NCI-H146 (cell line): ENCODE results near the gene NLK.
"Not testable (repeated sequence)": the region's sequence is repeated elsewhere in the genome, so short reads cannot be mapped to it uniquely, and the experiment has no call there.

Source experiments
- DNase-seq: peaks from one replicate; lab custom pipeline; 2025; lab: John Stamatoyannopoulos, UW

Gene NLK

GRCh38 chr17:28155405-28155804 is 112.9 kb downstream of the NLK start:
- DNase-seq = not testable (repeated sequence)

DNA sequence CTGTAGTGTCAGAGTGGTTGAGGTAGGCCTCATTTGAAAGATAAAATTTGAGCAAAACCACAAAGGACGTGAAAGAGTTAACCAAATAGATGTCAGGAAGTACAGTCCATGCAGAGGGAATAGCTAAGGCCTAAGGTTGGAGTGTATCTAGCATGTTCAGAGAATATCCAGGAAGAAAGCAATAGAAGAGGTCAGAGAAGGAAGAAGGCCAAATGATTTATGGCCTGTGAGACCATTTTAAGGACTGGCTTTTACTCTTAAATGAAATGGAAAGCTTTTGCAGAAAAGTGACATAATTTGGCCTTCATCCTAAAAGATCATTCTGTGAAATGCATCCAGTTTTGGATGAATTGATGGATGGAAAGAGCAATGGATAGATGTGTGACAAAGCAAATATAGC is 116.5 kb downstream of the NLK start:
- DNase-seq = no peak

DNA sequence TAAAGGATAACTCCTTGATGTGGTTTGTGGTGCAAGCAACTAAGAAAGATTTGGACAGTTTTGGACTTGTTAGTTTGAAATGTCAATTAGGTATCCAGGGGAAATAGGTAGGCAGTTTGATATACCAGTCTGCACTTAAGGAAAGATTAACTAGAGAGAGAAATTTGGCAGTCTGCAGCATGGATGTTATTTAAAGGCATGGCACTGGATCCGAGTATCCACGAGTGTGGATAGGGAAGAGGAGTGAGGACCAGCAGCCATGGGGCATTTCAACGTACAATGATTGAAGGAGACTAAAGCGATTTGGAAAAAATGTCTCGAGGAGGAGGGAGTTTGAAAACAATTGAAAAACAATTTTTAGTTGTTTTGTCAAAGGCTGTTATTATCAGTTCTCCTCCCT is 117.4 kb downstream of the NLK start:
- DNase-seq = no peak

- DNase-seq = no peak
Measured at GRCh38 chr17:28160610-28161009, 118.1 kb downstream of the NLK start.

- no peak for DNase-seq
Measured at GRCh38 chr17:28161311-28161710, 118.8 kb downstream of the NLK start.

- no peak for DNase-seq
Measured at GRCh38 chr17:28166478-28166877, 124.0 kb downstream of the NLK start.

- DNase-seq = no peak
Measured at GRCh38 chr17:28169621-28170349, 127.3 kb downstream of the NLK start.

DNA sequence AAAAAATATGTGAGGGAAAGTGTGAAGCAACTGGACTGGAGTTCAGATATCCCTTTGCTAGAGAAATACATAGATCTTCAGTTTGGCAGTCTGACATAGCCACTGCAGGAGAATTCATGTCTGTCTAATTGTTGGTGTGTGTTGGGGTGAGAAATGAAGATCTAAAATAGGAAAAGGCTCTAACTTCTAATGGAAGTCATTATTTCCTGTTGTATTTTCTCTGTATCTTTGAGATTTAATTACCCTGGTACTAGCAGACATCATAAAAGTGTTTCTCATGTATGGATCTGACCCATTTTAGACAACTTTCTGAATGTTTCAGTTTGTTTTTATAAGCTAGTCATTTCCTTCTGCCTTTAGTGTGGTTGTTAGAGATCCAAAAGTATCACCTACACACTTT is 128.3 kb downstream of the NLK start:
- no peak for DNase-seq

DNA sequence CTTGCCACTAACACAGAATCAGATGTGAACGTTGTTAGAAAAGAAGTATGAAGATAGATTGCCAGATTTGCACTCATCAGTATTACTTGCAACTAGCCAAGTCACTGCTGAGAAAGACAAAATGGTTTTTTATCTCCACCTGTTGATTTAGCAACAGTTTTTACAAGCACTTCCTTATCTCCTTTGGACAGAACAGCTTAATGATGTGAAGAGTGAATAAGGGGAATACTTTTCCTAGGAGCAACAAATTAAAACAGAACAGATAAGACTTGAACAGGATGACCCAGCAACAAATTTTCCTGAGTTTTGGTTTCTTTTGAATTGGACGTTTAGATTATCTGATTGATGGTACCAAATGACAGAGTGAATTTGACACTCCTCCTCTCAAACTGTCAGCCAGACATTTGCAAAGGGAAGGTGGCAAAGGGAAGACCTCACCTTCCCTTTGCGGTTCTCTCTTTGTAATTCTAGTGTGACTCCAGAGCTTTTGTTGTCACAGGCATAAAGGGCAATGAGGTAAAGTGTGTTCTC is 130.6 kb downstream of the NLK start:
- no peak for DNase-seq

GRCh38 chr17:28173801-28174200 is 131.3 kb downstream of the NLK start:
- DNase-seq = no peak

DNA sequence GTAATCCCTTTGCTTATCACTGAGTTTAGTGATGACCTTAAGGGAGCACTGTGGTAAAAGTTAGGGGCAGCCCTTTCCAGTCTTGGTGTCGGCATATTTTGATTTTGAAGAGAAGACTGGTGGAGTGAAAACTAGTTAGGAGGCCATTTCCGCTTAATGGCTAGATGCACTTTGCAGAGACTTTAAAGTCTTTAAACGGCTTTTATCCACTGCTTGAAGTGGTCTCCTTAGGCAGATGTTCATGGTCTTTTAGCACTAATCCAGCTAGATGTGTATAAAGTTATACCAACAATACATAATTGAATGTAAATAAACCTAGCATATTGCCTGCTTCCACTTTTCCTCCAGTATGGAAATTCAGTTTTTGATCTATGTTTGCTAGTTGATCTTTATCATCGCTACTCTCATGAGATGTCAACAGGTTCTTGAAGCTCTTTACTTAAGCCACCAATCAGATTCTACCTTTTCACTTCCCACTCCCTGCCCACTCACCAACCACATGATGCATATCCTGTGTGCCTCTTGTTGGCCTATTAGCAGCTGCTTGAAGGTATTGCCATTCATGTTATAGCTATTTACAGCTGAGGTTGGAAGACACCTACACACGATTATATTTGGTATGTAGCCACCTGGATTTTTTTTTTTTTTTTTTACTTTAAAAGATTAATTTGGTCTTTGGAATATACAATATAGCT is 132.0 kb downstream of the NLK start:
- no peak for DNase-seq

DNA sequence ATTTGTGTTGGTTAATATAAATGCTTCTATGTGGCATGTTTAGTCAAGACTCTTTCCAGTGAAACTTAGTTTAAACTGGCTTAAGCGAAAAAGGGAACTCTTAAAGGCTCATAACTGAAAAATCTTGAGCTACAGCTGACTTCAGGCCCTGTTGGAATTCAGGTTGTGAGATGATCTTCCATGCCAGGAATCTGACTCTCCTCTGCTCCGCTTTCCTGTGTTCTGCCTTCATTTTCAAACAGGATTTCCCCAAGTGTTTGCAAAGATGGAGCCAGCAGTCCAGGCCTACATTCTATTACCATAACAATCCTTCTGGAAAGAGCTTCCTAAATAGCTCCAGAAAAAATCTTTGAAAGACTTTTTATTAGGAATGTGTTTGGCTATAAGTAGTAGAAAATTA is 134.9 kb downstream of the NLK start:
- no peak for DNase-seq

DNA sequence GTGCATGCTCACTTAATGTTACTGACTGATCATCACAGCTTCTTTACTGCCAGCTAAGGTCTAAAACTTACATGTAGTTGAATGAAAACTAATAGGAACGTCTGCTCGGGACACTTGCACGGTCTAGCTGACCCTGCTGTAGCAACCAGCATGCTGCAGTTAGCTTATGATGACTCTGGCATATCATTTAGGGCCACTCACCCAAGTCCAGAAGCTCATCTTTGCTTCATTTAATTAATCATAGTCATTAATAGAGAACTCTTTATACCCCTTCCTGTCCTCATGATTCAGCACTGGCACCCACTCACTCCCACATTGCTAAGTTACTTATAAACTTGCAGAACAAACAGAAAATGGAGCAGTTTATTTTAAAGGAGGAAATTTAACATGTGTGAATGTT is 136.3 kb downstream of the NLK start:
- no peak for DNase-seq

DNA sequence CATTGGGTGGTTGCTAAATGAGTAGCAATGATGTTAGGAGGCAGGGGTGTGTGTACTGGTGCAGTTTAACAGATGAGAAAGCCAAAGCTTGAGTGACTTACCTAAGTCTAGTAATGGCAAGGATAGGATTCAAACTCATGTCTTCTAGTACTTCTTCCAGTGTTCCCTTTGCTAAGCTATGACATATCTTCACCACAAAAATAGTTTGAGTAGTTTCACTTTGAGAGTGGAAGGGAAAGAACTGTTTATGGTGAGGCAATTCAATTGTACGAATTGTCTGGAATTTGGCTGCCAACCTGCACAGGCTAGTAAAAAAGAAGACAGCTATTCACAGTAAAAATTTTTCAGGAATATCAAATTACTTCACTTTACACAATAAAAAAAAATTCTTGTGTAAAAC is 138.0 kb downstream of the NLK start:
- DNase-seq = no peak

- no peak for DNase-seq
Measured at GRCh38 chr17:28181568-28181967, 139.1 kb downstream of the NLK start.

GRCh38 chr17:28182559-28182958 is 140.1 kb downstream of the NLK start:
- no peak for DNase-seq

DNA sequence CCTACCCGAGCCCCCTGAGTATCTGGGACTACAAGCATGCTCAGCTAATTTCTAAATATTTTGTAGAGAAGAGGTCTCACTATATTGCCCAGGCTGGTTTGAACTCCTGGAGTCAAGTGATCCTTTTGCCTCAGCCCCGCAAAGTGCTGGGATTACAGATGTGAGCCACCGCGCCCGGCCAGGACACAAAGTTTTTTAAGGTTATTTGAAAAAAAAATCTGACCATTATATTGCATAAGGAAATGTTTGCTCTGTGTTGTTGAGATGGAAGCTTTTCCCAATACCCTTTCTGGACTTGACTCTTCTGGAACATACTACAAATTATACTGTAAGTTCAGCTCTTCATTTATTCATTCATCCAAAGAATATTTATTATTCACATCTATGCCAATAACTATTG is 143.2 kb downstream of the NLK start:
- no peak for DNase-seq

DNA sequence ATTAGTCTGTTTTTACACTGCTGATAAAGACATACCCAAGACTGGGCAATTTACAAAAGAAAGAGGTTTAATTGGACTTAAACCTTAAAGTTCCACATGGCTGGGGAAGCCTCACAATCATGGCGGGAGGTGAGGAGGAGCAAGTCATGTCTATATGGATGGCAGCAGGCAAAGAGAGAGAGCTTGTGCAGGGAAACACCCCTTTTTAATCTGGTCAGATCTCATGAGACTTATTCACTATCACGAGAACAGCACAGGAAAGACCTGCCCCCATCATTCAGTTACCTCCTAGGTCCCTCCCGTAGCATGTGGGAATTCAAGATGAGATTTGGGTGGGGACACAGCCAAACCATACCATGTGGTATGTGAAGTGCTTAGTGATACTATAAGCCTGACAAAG is 144.0 kb downstream of the NLK start:
- DNase-seq = not testable (repeated sequence)

DNA sequence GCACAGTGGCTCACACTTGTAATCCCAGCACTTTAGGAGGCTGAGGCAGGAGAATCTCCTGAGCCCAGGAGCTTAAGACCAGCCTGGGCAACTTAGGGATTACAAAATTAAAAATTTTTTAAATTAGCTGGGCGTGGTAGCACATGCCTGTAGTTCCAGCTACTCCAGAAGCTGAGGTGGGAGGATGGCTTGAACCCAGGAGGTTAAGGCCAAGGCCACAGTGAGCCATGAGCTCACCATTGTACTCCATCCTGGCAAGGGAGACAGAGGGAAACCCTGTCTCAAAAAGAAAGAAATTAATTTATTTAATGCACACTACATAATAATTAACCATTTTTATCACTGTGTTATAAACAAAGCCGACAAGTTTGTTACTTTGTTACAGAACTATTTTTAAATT is 145.5 kb downstream of the NLK start:
- no peak for DNase-seq

- DNase-seq = no peak
Measured at GRCh38 chr17:28188841-28189263, 146.4 kb downstream of the NLK start.

GRCh38 chr17:28189667-28190066 is 147.2 kb downstream of the NLK start:
- DNase-seq = no peak

DNA sequence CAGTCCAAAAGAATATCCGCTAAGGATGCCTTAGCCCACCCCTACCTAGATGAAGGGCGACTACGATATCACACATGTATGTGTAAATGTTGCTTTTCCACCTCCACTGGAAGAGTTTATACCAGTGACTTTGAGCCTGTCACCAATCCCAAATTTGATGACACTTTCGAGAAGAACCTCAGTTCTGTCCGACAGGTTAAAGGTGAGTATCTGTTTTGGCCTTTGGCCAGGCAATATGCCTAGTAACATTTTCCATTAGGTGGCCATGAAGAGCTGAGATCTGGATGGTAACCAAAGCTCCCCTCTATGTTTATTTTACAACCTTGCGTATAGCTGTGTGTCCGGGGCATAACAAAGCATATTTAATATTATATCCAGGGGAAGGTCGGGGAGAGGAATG is 148.5 kb downstream of the NLK start:
- DNase-seq = no peak

GRCh38 chr17:28193241-28193640 is 150.8 kb downstream of the NLK start:
- DNase-seq = no peak

DNA sequence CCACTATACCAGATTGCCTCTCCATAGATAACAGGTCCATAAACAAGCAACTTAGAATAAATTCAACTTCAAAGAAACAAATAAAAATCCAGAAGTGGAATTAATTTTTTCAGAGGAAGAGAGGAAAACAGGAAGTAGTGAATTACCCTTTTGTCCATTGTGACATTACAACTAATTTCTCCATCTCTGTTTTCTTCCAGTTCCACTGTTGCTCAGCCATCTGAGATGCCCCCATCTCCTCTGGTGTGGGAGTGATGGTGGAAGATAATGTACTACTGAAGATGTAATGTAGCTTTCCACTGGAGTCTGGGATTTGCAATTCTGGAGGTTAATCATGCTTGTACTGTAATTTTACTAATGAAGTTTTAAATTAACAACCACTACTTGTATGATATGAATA is 151.9 kb downstream of the NLK start:
- no peak for DNase-seq
